HG03565 (cell line): ENCODE measurements around the gene NCKIPSD.

Experiments
- ATAC-seq: cut with Tn5 transposase; IDR thresholded peaks from one replicate; pipeline ENCODE4 v1.9.1; 2021; ENCODE audit warnings: mild to moderate bottlenecking, moderate library complexity; ENCODE audit not compliant: unreplicated experiment

NCKIPSD gene

GRCh38 chr3:48628277-48629017, 57.3 kb downstream of the NCKIPSD start:
- no peak for ATAC-seq

- ATAC-seq, result no peak
Measured at GRCh38 chr3:48625600-48625999, 60.1 kb downstream of the NCKIPSD start.

GRCh38 chr3:48624767-48625166, 60.9 kb downstream of the NCKIPSD start:
- no peak for ATAC-seq

- ATAC-seq, result no peak
Measured at GRCh38 chr3:48623851-48624547, 61.7 kb downstream of the NCKIPSD start.
